Fibroblast of lung (primary cell): ENCODE results near the gene ARMC6.

Experiments
- EZH2 ChIP-seq: IDR thresholded peaks from 2 replicates; pipeline ENCODE4 v1.5.1; 2012; ENCODE audit warnings: low read length, control low read depth, mild to moderate bottlenecking; ENCODE audit errors: missing control alignments
- TF ChIP-seq, protein P1 (sequence below), 2 donors: IDR thresholded peaks in 1 of 2; conservative IDR thresholded peaks in 1 of 2; 1 replicate in 1 of 2; 2 replicates in 1 of 2; pipeline ENCODE4 v1.5.1; 2011 to 2012; ENCODE audit warnings: low read length in 2 of 2, control low read depth in 1 of 2, inconsistent platforms in 1 of 2, low read depth in 1 of 2, mild to moderate bottlenecking in 1 of 2

DNA sequence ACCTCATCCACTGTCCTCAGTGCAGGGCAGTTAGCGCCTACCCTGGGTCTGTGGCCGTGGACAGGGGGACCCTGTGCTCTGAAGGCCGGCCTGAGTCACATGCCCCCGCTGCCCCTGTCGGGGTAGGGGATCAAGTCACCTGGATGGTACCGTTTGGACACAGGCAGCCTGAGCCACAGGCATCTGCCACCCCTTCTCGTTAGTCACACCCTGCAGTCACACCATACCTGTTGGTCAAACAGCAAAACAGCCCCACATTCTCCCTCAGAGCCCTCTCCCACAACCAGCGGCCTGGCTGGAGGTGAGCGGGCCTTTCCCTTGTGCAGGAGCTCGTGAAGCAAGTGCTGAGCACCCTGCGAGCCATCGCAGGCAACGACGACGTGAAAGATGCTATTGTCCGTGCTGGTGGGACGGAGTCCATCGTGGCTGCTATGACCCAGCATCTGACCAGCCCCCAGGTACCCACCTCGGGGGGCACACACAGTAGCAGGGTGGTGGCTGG, 21.6 kb downstream of the ARMC6 start:
- TF ChIP-seq, protein P1, sequence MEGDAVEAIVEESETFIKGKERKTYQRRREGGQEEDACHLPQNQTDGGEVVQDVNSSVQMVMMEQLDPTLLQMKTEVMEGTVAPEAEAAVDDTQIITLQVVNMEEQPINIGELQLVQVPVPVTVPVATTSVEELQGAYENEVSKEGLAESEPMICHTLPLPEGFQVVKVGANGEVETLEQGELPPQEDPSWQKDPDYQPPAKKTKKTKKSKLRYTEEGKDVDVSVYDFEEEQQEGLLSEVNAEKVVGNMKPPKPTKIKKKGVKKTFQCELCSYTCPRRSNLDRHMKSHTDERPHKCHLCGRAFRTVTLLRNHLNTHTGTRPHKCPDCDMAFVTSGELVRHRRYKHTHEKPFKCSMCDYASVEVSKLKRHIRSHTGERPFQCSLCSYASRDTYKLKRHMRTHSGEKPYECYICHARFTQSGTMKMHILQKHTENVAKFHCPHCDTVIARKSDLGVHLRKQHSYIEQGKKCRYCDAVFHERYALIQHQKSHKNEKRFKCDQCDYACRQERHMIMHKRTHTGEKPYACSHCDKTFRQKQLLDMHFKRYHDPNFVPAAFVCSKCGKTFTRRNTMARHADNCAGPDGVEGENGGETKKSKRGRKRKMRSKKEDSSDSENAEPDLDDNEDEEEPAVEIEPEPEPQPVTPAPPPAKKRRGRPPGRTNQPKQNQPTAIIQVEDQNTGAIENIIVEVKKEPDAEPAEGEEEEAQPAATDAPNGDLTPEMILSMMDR (conservative IDR thresholded peaks at IDR 0.05 in 1 of 2, IDR thresholded peaks at IDR 0.05 in 1 of 2; ENCODE audit: low read depth in 1 of 2, low read length in 2 of 2) = no peak
- no peak for TF ChIP-seq EZH2
